ENCODE measurements around the gene ARHGAP26. TPM values are rescaled to one million over a fixed set of nuclear protein-coding genes. Genes with fewer than 3 reads are reported as not detected.

ARHGAP26 gene
- total RNA-seq, 6 experiments from 2014 or later = 6.7 to 14.5 (median 8.3) TPM

DNA sequence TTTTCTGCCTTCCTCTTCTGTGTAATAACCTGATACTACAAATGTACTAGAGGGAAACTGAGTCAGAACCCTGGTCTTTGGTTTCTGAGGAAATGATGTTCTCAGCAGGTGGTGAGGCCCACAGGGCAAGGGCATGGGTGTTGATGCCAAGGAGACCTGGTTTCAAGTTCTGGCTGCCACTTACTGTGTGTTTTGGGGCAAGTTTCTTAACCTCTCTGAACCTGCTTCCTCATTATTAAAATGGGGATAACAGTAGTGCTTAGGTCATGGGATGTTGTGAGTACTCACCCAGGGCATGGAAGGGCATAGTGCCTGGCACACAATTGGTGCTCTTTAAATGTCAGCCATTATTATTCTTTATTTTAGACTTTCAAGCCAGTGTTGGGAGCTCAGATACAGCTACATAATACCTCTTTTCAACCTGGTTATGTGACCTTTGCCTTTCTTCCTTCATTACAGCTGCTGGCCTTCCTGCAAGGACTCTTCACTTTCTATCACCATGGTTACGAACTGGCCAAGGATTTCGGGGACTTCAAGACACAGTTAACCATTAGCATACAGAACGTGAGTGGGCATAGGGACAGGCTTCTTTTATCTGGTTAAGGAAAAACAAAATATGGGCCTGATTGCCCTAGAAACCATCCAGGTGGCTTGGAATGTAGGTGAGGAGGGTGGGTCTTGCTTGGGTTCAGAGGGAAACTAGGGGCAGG, 131.5 kb downstream of the ARHGAP26 start:
- H3K4me1 ChIP-seq = no peaks in the 10 kb centered on the region
- no peak for TF ChIP-seq CTCF (IDR thresholded peaks at IDR 0.05)
- TF ChIP-seq POLR2A (IDR thresholded peaks at IDR 0.05) = no peak
- no peak overlapping the region for H3K4me3 ChIP-seq
- 93% methylated on average over 3 of the region's 3 CpGs for WGBS (ENCODE audit: insufficient coverage, low coverage, low lambda C conversion rate, missing lambda C conversion rate)
- no peak for ATAC-seq
- H3K27ac ChIP-seq = no peak overlapping the region
- H3K36me3 ChIP-seq = peaks cover 0 to 11% (median 0%) of the 10 kb centered on the region in 4 donors
- H3K9me3 ChIP-seq = no peaks in the 10 kb centered on the region
- DNase-seq = no peak
- intact Hi-C loops (cut with DNase I) = no loop called here
- H3K27me3 ChIP-seq = no peaks in the 10 kb centered on the region

DNA sequence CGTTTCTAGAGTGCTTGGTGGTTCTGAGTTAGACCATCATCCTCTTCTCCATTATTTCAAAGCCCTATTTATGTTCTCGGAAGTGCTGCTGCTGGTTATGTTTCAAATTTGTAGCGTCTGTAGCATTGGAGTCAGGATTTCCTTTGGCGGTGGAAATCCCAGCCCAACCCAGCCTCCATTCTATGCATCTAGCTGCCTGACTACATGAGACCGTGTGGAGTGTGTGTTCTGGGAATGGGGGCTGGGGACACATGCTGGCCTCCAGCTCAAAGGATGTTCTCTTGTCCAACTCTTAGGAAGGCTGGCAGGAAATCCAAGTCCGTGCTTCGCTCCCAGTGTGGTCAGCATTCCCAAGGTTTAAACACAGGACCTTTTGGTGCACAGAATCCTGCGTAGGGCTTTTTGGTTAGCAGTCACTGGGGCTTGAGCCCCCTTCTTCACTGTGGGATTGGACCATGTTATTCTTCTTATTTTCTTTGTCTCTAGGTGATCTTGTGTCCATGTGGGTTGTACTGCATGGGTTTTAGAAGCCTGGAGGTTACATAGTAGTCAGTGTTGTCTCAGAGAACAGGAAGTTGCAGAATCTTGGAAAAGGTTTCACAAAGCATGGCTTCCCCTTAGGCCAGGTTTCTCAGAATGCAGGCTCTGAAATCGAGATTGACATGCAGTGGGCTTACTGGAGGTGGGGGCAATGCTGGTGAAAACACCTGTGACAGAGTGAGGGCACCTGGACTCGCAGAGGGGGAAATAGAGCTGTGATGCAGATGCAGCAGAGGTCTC, 132.2 kb downstream of the ARHGAP26 start:
- Histone ChIP-seq H3K4me3 (no peak overlapping the region), H3K4me1 (no peaks in the 10 kb centered on the region), H3K9me3 (no peaks in the 10 kb centered on the region), H3K27ac (no peak overlapping the region), H3K27me3 (no peaks in the 10 kb centered on the region), H3K36me3 (peaks cover 0 to 11% (median 0%) of the 10 kb centered on the region in 4 donors)
- 63% methylated on average over 4 of the region's 10 CpGs for WGBS (ENCODE audit: insufficient coverage, low coverage, low lambda C conversion rate, missing lambda C conversion rate)
- intact Hi-C loops (cut with DNase I) = no loop called here
- TF ChIP-seq CTCF (IDR thresholded peaks at IDR 0.05) (no peak), POLR2A (IDR thresholded peaks at IDR 0.05) (no peak)
- ATAC-seq (peak; percentile 34 to 64 (median 48)), DNase-seq (no peak)

DNA sequence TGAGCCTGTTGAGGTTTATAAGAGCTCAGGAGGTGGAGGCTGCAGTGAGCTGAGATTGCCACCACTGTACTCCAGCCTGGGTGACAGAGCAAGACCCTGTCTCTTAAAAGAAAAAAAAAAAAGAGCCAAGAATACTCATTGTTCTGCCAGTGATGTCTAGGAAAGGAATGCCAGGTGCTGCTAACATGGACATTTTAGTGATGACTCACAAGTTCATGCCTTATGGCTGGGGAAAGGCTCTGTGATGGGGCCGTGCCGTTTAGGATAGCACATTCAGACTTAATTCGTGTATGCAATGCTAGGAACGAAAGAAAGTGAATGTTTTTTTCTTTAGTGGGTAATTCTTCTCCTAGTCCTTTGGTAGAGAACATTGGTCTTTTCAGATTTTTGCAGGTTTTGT, 134.2 kb downstream of the ARHGAP26 start:
- no peak for ATAC-seq
- H3K27ac ChIP-seq = no peak overlapping the region
- WGBS (ENCODE audit: insufficient coverage, low coverage, low lambda C conversion rate, missing lambda C conversion rate) = 94% methylated on average over 4 of the region's 4 CpGs
- TF ChIP-seq POLR2A (IDR thresholded peaks at IDR 0.05) (no peak), CTCF (IDR thresholded peaks at IDR 0.05) (no peak)
- no peak overlapping the region for H3K4me3 ChIP-seq
- H3K27me3 ChIP-seq = no peaks in the 10 kb centered on the region
- H3K4me1 ChIP-seq = no peaks in the 10 kb centered on the region
- DNase-seq = no peak
- no peaks in the 10 kb centered on the region for H3K9me3 ChIP-seq
- intact Hi-C loops (cut with DNase I) = no loop called here
- peaks cover 0 to 11% (median 0%) of the 10 kb centered on the region in 4 donors for H3K36me3 ChIP-seq

GRCh38 chr5:142905348-142905747, 135.2 kb downstream of the ARHGAP26 start:
- Histone ChIP-seq H3K9me3 (no peaks in the 10 kb centered on the region), H3K27ac (no peak overlapping the region), H3K36me3 (peaks cover 0 to 11% (median 0%) of the 10 kb centered on the region in 4 donors), H3K27me3 (no peaks in the 10 kb centered on the region), H3K4me1 (no peaks in the 10 kb centered on the region), H3K4me3 (no peak overlapping the region)
- WGBS (ENCODE audit: insufficient coverage, low coverage, low lambda C conversion rate, missing lambda C conversion rate) = 100% methylated on average over 2 of the region's 2 CpGs
- intact Hi-C loops (cut with DNase I) = no loop called here
- ATAC-seq = no peak
- TF ChIP-seq POLR2A (IDR thresholded peaks at IDR 0.05) (no peak), CTCF (IDR thresholded peaks at IDR 0.05) (no peak)
- no peak for DNase-seq
